Measurements from ENCODE around the gene NLRC4.

NLRC4 gene

GRCh38 chr2:32274289-32274688, 9.6 kb upstream of the NLRC4 start:
- ChIA-PET POLR2A (no interaction called here), CTCF (interaction anchor here (0.6 kb wide), 1 partner anchor 8 kb away, joined by 5 read pairs; no protein-coding TSS in a partner anchor)
- DNase-seq (ENCODE audit: extremely low spot score), result no peak
- TF ChIP-seq PKNOX1 (IDR thresholded peaks at IDR 0.05) (0 out of 2 replicates have a peak, but pooled peaks have one; percentile 11), FOXM1 (IDR thresholded peaks at IDR 0.05; ENCODE audit: borderline replicate concordance) (no peak), HDGF (IDR thresholded peaks at IDR 0.05; ENCODE audit: borderline replicate concordance) (no peak), FOXA1 (IDR thresholded peaks at IDR 0.05) (no peak), ZNF384 (IDR thresholded peaks at IDR 0.05) (no peak)

GRCh38 chr2:32272279-32272678, 7.6 kb upstream of the NLRC4 start:
- ChIA-PET POLR2A (no interaction called here), CTCF (interaction anchor here (0.6 kb wide), 1 partner anchor 218 kb away, joined by 3 read pairs; no protein-coding TSS in a partner anchor)
- TF ChIP-seq HDGF (IDR thresholded peaks at IDR 0.05; ENCODE audit: borderline replicate concordance) (no peak), ELF4 (IDR thresholded peaks at IDR 0.05) (no peak), CTBP1 (IDR thresholded peaks at IDR 0.05; ENCODE audit: borderline replicate concordance) (no peak), ARNT (IDR thresholded peaks at IDR 0.05) (no peak), FOXA1 (IDR thresholded peaks at IDR 0.05) (no peak), PKNOX1 (IDR thresholded peaks at IDR 0.05) (no peak), SUZ12 (IDR thresholded peaks at IDR 0.05) (no peak)
- no peak for DNase-seq (ENCODE audit: extremely low spot score)

GRCh38 chr2:32271063-32271462, 6.4 kb upstream of the NLRC4 start:
- TF ChIP-seq FOXK2 (IDR thresholded peaks at IDR 0.05) (no peak), FOXM1 (IDR thresholded peaks at IDR 0.05; ENCODE audit: borderline replicate concordance) (no peak), ZNF384 (IDR thresholded peaks at IDR 0.05) (no peak), LEF1 (IDR thresholded peaks at IDR 0.05; ENCODE audit: borderline replicate concordance) (no peak), HDGF (IDR thresholded peaks at IDR 0.05; ENCODE audit: borderline replicate concordance) (no peak), BHLHE40 (IDR thresholded peaks at IDR 0.05; ENCODE audit: borderline replicate concordance) (no peak), ARNT (IDR thresholded peaks at IDR 0.05) (no peak), CTBP1 (IDR thresholded peaks at IDR 0.05; ENCODE audit: borderline replicate concordance) (no peak), ELF4 (IDR thresholded peaks at IDR 0.05) (no peak), SP1 (IDR thresholded peaks at IDR 0.05) (no peak), SUZ12 (IDR thresholded peaks at IDR 0.05) (no peak)
- ChIA-PET POLR2A (no interaction called here), CTCF (no interaction called here)
- no peak for DNase-seq (ENCODE audit: extremely low spot score)

DNA sequence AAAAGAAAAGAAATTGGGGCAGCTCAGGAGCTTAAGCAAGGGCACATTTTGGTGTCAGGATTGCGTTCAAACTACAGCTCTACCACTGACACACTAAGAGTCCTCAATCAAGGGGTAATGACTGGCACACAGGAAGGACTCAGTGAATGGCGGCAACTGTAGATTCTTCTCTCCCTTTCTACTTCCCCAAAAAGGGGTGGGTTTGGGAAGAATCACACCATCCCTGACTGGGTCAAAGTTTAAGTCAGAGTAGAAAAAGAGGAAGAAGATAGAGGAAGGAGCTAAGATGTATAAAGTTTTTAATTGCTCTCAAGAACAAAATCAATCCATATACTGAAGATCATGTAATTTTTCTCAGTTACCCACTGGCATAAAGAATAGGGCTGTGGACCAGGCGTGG, 2.6 kb downstream of the NLRC4 start:
- ChIA-PET POLR2A (no interaction called here), CTCF (no interaction called here)
- TF ChIP-seq SUZ12 (IDR thresholded peaks at IDR 0.05) (no peak), FOXK2 (IDR thresholded peaks at IDR 0.05) (no peak), L3MBTL2 (conservative IDR thresholded peaks at IDR 0.05) (no peak), NFRKB (IDR thresholded peaks at IDR 0.05) (no peak), SP1 (IDR thresholded peaks at IDR 0.05) (no peak), HDGF (IDR thresholded peaks at IDR 0.05; ENCODE audit: borderline replicate concordance) (no peak), LEF1 (IDR thresholded peaks at IDR 0.05; ENCODE audit: borderline replicate concordance) (no peak), TARDBP (IDR thresholded peaks at IDR 0.05) (no peak), ARNT (IDR thresholded peaks at IDR 0.05) (no peak), ZNF384 (IDR thresholded peaks at IDR 0.05) (no peak), FOXM1 (IDR thresholded peaks at IDR 0.05; ENCODE audit: borderline replicate concordance) (no peak), PKNOX1 (IDR thresholded peaks at IDR 0.05) (no peak), CTBP1 (IDR thresholded peaks at IDR 0.05; ENCODE audit: borderline replicate concordance) (no peak), BHLHE40 (IDR thresholded peaks at IDR 0.05; ENCODE audit: borderline replicate concordance) (no peak), ELF4 (IDR thresholded peaks at IDR 0.05) (no peak), FOXA1 (IDR thresholded peaks at IDR 0.05) (no peak)
- no peak for DNase-seq (ENCODE audit: extremely low spot score)

DNA sequence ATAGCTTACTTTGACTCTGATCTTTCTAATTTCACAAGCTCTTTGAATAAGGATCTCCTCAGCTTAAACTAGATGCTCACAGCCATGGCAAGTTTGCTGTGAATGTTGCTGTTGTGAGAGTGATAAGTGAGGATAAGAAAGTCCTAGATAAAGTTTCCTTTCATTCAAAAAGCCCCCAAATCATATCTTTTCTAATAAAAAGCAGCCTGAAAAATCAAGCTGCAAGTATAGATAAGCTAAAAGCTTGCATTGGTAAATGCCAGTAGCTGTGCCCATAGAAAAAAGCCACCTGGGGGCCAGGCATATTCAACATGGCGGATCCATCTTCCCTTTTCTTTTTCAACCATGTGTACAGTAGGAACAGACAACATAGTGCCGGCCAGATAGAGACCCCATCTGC, 4.3 kb downstream of the NLRC4 start:
- DNase-seq (ENCODE audit: extremely low spot score), result no peak
- TF ChIP-seq ZNF384 (IDR thresholded peaks at IDR 0.05) (no peak), TARDBP (IDR thresholded peaks at IDR 0.05) (no peak), PKNOX1 (IDR thresholded peaks at IDR 0.05) (no peak), LEF1 (IDR thresholded peaks at IDR 0.05; ENCODE audit: borderline replicate concordance) (no peak), HDGF (IDR thresholded peaks at IDR 0.05; ENCODE audit: borderline replicate concordance) (no peak), FOXK2 (IDR thresholded peaks at IDR 0.05) (no peak), CTBP1 (IDR thresholded peaks at IDR 0.05; ENCODE audit: borderline replicate concordance) (no peak)
- ChIA-PET CTCF (interaction anchor here (0.6 kb wide), 2 partner anchors 67 to 81 kb away, joined by 3 read pairs; no protein-coding TSS in a partner anchor), POLR2A (no interaction called here)

GRCh38 chr2:32258242-32258641, 6.4 kb downstream of the NLRC4 start:
- TF ChIP-seq FOXA1 (IDR thresholded peaks at IDR 0.05) (no peak), SP1 (IDR thresholded peaks at IDR 0.05) (no peak), LEF1 (IDR thresholded peaks at IDR 0.05; ENCODE audit: borderline replicate concordance) (no peak), ELF4 (IDR thresholded peaks at IDR 0.05) (no peak), SUZ12 (IDR thresholded peaks at IDR 0.05) (no peak), PKNOX1 (IDR thresholded peaks at IDR 0.05) (no peak), TARDBP (IDR thresholded peaks at IDR 0.05) (no peak), BHLHE40 (IDR thresholded peaks at IDR 0.05; ENCODE audit: borderline replicate concordance) (no peak), FOXK2 (IDR thresholded peaks at IDR 0.05) (no peak), CTBP1 (IDR thresholded peaks at IDR 0.05; ENCODE audit: borderline replicate concordance) (no peak), NFRKB (IDR thresholded peaks at IDR 0.05) (no peak), L3MBTL2 (conservative IDR thresholded peaks at IDR 0.05) (no peak), ARNT (IDR thresholded peaks at IDR 0.05) (no peak), HDGF (IDR thresholded peaks at IDR 0.05; ENCODE audit: borderline replicate concordance) (no peak), FOXM1 (IDR thresholded peaks at IDR 0.05; ENCODE audit: borderline replicate concordance) (no peak), ZNF384 (IDR thresholded peaks at IDR 0.05) (no peak)
- DNase-seq (ENCODE audit: extremely low spot score), result no peak
- CTCF ChIA-PET, result interaction anchor here (0.5 kb wide), 1 partner anchor 281 kb away, joined by 5 read pairs; no protein-coding TSS in a partner anchor
- POLR2A ChIA-PET, result no interaction called here
